ENCODE measurements around the gene XPA.

DNA sequence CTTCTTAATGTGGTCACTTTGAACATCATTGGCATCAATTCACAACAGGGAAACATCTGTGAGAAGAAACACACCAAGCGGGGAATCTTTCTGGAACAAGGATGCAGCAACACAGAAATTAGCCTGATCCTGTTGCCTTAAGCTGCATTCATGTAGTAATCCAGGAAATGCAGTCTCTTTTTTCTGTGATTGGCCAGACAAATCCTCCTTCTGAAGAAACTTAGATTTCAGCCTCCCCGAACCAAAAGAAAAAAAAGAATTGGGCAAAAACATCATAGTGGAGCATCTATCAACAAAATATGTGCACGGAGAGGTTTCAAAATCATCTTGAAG lies 7.2 kb upstream of the XPA start:
- TF ChIP-seq, protein P1, sequence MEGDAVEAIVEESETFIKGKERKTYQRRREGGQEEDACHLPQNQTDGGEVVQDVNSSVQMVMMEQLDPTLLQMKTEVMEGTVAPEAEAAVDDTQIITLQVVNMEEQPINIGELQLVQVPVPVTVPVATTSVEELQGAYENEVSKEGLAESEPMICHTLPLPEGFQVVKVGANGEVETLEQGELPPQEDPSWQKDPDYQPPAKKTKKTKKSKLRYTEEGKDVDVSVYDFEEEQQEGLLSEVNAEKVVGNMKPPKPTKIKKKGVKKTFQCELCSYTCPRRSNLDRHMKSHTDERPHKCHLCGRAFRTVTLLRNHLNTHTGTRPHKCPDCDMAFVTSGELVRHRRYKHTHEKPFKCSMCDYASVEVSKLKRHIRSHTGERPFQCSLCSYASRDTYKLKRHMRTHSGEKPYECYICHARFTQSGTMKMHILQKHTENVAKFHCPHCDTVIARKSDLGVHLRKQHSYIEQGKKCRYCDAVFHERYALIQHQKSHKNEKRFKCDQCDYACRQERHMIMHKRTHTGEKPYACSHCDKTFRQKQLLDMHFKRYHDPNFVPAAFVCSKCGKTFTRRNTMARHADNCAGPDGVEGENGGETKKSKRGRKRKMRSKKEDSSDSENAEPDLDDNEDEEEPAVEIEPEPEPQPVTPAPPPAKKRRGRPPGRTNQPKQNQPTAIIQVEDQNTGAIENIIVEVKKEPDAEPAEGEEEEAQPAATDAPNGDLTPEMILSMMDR (IDR thresholded peaks at IDR 0.05) = no peak
- no peak for TF ChIP-seq EP300 (IDR thresholded peaks at IDR 0.05)
